GM19438 (cell line): ENCODE data around the gene CNOT4.
"Not testable (repeated sequence)": the region's sequence is repeated elsewhere in the genome, so short reads cannot be mapped to it uniquely, and the experiment has no call there.

Experiments used
- ATAC-seq: cut with Tn5 transposase; IDR thresholded peaks from one replicate; pipeline ENCODE4 v1.9.1; 2021; ENCODE audit warnings: low read depth; ENCODE audit not compliant: unreplicated experiment

Gene CNOT4

GRCh38 chr7:135517060-135517459 is 7.2 kb upstream of the CNOT4 start:
- no peak for ATAC-seq

- no peak for ATAC-seq
Measured at GRCh38 chr7:135514856-135515255, 5.0 kb upstream of the CNOT4 start.

GRCh38 chr7:135512135-135512887 is 2.4 kb upstream of the CNOT4 start:
- ATAC-seq: no peak

- no peak for ATAC-seq
Measured at GRCh38 chr7:135510592-135511183, 786 bp upstream of the CNOT4 start.

GRCh38 chr7:135509589-135509838 is 388 bp downstream of the CNOT4 start:
- ATAC-seq: no peak

- ATAC-seq: no peak
Measured at GRCh38 chr7:135508883-135509588, 866 bp downstream of the CNOT4 start.

GRCh38 chr7:135501402-135501801 is 8.5 kb downstream of the CNOT4 start:
- ATAC-seq: no peak

GRCh38 chr7:135499818-135500217 is 10.1 kb downstream of the CNOT4 start:
- no peak for ATAC-seq

- not testable (repeated sequence) for ATAC-seq
Measured at GRCh38 chr7:135497161-135497560, 12.7 kb downstream of the CNOT4 start.

- no peak for ATAC-seq
Measured at GRCh38 chr7:135493362-135493761, 16.5 kb downstream of the CNOT4 start.

- ATAC-seq: no peak
Measured at GRCh38 chr7:135492151-135492550, 17.8 kb downstream of the CNOT4 start.

GRCh38 chr7:135490783-135491182 is 19.1 kb downstream of the CNOT4 start:
- no peak for ATAC-seq

- ATAC-seq: no peak
Measured at GRCh38 chr7:135489791-135490190, 20.1 kb downstream of the CNOT4 start.

- ATAC-seq: no peak
Measured at GRCh38 chr7:135486261-135486920, 23.5 kb downstream of the CNOT4 start.

- ATAC-seq: no peak
Measured at GRCh38 chr7:135481598-135481979, 28.3 kb downstream of the CNOT4 start.

GRCh38 chr7:135480966-135481597 is 28.8 kb downstream of the CNOT4 start:
- ATAC-seq: no peak

GRCh38 chr7:135475521-135475920 is 34.4 kb downstream of the CNOT4 start:
- ATAC-seq: no peak

- ATAC-seq: not testable (repeated sequence)
Measured at GRCh38 chr7:135469705-135470104, 40.2 kb downstream of the CNOT4 start.

GRCh38 chr7:135467207-135467711 is 42.6 kb downstream of the CNOT4 start:
- ATAC-seq: no peak

GRCh38 chr7:135466442-135467206 is 43.3 kb downstream of the CNOT4 start:
- no peak for ATAC-seq
